Fibroblast of mammary gland (primary cell): Measurements from ENCODE around the gene OSBPL1A.

Source experiments
- DNase-seq: peaks from one replicate; pipeline ENCODE4 v3.0.0-alpha.2; 2010; ENCODE audit warnings: low read depth
- H3K4me3 ChIP-seq: 2 replicates; pipeline ENCODE4 v1.5.1; 2011; ENCODE audit warnings: low read depth, mild to moderate bottlenecking, low read length, moderate library complexity; ENCODE audit not compliant: control insufficient read depth
- CTCF ChIP-seq: conservative IDR thresholded peaks from 2 replicates; pipeline ENCODE4 v1.5.1; 2011; ENCODE audit warnings: low read depth, low read length, inconsistent platforms; ENCODE audit not compliant: control insufficient read depth, insufficient read depth

OSBPL1A gene

DNA sequence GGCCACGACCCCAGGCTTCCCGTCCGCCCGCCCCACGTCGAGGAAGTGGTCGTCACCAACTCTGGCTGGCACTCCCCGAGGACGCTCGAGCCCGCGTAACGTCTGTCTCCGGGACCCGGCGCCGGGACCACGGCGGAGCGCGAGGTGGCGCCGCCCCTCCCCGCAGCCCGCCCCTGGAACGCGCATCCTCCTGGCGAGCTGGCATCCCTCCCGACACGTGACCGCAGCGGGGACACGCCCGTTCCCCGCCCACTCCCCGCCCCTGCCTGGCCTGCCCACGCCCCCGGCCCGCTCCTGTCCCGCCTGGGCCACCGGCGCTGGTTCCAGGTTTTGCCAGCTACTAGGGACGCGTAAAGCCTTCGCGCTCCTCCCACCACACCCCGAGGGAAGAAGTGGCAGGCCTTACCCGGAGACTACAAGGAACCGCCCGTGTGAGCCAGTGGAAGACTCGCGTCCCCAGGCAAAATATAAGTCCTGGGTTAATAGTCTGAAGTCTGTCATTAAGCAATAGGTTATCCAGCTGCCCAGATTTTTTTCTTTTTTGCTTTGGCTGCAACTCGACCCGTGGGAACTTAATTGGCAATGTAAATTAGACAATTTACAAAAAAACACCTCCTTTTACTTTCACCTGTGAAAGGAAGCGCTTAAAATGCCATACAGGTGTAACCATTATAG lies at the start of gene OSBPL1A:
Gene OSBPL1A, minus strand, starts transcription at position 131 of the 675 bp plus-strand sequence. CDS start 20,291 bp downstream, outside the sequence.
- peak within 1 kb of the TSS; percentile 56 for H3K4me3 ChIP-seq
- peak; percentile 83 for DNase-seq
- TF ChIP-seq CTCF, result no peak

- no peak overlapping the region for H3K4me3 ChIP-seq
- DNase-seq, result peak; percentile 7
- peak; percentile 3 for TF ChIP-seq CTCF
Observed at GRCh38 chr18:24446953-24447538, 49.4 kb upstream of the OSBPL1A start.

GRCh38 chr18:24446453-24446852 lies 48.8 kb upstream of the OSBPL1A start:
- no peak for DNase-seq
- H3K4me3 ChIP-seq, result no peak overlapping the region
- no peak for TF ChIP-seq CTCF

- no peak for TF ChIP-seq CTCF
- H3K4me3 ChIP-seq, result no peak overlapping the region
- no peak for DNase-seq
Observed at GRCh38 chr18:24443870-24444269, 46.2 kb upstream of the OSBPL1A start.

DNA sequence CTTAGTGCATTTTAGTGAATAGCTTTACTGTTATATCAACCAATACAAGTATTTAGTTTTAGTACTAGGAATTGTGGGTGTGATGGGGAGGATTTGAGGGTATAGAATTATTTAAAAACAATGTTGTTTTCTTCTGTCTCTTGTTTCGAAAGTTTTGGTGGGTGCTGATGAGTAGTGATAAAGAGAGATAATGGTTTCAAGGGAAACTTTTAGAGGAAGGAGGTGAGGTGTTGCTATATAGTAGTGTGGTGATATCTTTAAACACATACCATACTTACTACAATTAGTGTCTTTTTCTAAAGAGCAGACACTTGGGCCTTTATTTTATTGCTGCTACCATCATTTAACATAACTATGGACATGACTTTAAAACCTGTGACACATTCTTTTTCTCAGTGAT lies 39.3 kb upstream of the OSBPL1A start:
- H3K4me3 ChIP-seq, result no peak overlapping the region
- TF ChIP-seq CTCF, result no peak

DNA sequence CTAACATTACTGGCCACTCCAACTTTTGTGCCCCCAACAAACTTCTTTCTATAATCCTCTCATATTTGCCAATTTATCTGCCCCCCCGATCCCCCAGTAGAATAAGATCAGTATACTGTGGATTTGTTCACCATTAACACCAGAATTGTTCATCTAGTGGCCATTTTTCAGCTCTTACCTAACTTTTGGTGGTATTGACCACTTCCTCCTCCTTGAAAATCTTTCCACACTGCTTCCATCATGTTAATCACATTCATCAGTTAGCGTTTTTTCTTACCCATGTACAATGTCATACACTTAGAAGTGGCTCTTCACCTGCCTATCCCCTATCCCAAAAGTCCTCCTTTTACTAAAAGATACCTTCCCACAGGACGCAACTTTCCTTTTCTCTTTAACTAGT lies 35.0 kb upstream of the OSBPL1A start:
- no peak overlapping the region for H3K4me3 ChIP-seq
- DNase-seq, result no peak
- TF ChIP-seq CTCF, result no peak

More for the DNA sequence above, 39.3 kb upstream of the OSBPL1A start:
- DNase-seq, result no peak
